DOHH2 (cell line): ENCODE measurements around the gene SRGAP1.
"Not testable (repeated sequence)": the region's sequence is repeated elsewhere in the genome, so short reads cannot be mapped to it uniquely, and the experiment has no call there.

Experiments used
- H3F3A ChIP-seq: fragments of 200-600 bp; sonication (generic), shearing (Covaris generic); 2 replicates; pipeline ENCODE4 v1.6.0; 2016; ENCODE audit warnings: antibody characterized with exemption, mild to moderate bottlenecking; ENCODE audit not compliant: control insufficient read depth, insufficient read depth
- H3K27ac ChIP-seq: fragments of 200-600 bp; sonication (generic); 2 replicates; pipeline ENCODE4 v1.5.1; 2014; ENCODE audit warnings: low read depth, mild to moderate bottlenecking, low read length, moderate library complexity
- H3K27me3 ChIP-seq: fragments of 200-600 bp; sonication (generic); 2 replicates; pipeline ENCODE4 v1.6.1; 2014; ENCODE audit warnings: mild to moderate bottlenecking, low read length, mixed read lengths; ENCODE audit not compliant: control insufficient read depth
- H3K36me3 ChIP-seq: fragments of 200-600 bp; sonication (generic); 2 replicates; pipeline ENCODE4 v1.6.1; 2014; ENCODE audit warnings: mild to moderate bottlenecking, low read length, moderate library complexity, mixed read lengths; ENCODE audit not compliant: control insufficient read depth
- H3K4me1 ChIP-seq: fragments of 200-600 bp; sonication (generic); 2 replicates; pipeline ENCODE4 v1.6.1; 2014; ENCODE audit warnings: mild to moderate bottlenecking, low read length, mixed read lengths; ENCODE audit not compliant: control insufficient read depth
- H3K4me2 ChIP-seq: fragments of 200-600 bp; sonication (generic); 2 replicates; pipeline ENCODE4 v1.6.0; 2014; ENCODE audit warnings: mild to moderate bottlenecking, low read length, moderate library complexity
- H3K4me3 ChIP-seq: fragments of 200-600 bp; sonication (generic); 2 replicates; pipeline ENCODE4 v1.5.1; 2014; ENCODE audit warnings: mild to moderate bottlenecking, low read length, mixed read lengths
- H3K79me2 ChIP-seq: fragments of 200-600 bp; sonication (generic); 2 replicates; pipeline ENCODE4 v1.6.1; 2014; ENCODE audit warnings: mild to moderate bottlenecking, low read length, mixed read lengths; ENCODE audit not compliant: control insufficient read depth
- H3K9me2 ChIP-seq: fragments of 200-600 bp; sonication (generic); replicated peaks from 2 replicates; pipeline ENCODE4 v1.6.1; 2014; ENCODE audit warnings: mild to moderate bottlenecking, low read length, mixed read lengths; ENCODE audit not compliant: control insufficient read depth
- H3K9me3 ChIP-seq: fragments of 200-600 bp; sonication (generic); 2 replicates; pipeline ENCODE4 v1.6.1; 2014; ENCODE audit warnings: antibody characterized with exemption, low read length, mixed read lengths; ENCODE audit not compliant: control insufficient read depth, insufficient read depth
- H4K20me1 ChIP-seq: fragments of 200-600 bp; sonication (generic); 2 replicates; pipeline ENCODE4 v1.6.0; 2014; ENCODE audit warnings: low read depth, mild to moderate bottlenecking, antibody characterized with exemption, low read length, moderate library complexity; ENCODE audit not compliant: control insufficient read depth, insufficient read depth
- CTCF ChIP-seq: fragments of 200-600 bp; sonication (generic); IDR thresholded peaks from one replicate; pipeline ENCODE4 v1.5.1; 2014; ENCODE audit warnings: antibody characterized with exemption, mild to moderate bottlenecking, low read depth, low read length; ENCODE audit not compliant: poor library complexity, severe bottlenecking
- EZH2phosphoT487 ChIP-seq: fragments of 200-600 bp; sonication (generic); IDR thresholded peaks from 2 replicates; pipeline ENCODE4 v1.6.1; 2017; ENCODE audit warnings: borderline replicate concordance, mild to moderate bottlenecking, antibody characterized with exemption, low read length, moderate library complexity, mixed read lengths

SRGAP1 gene

GRCh38 chr12:64109706-64110105 is 265.2 kb downstream of the SRGAP1 start:
- Histone ChIP-seq H3K4me3 (no peak overlapping the region), H3K9me3 (no peaks in the 10 kb centered on the region), H3K79me2 (no peaks in the 10 kb centered on the region), H3K27ac (no peak overlapping the region), H3K27me3 (peaks cover 2% of the 10 kb centered on the region; the same call in 1 of the 2 replicates), H3F3A (no peaks in the 10 kb centered on the region), H3K36me3 (no peaks in the 10 kb centered on the region), H3K9me2 (no peaks in the 10 kb centered on the region), H4K20me1 (no peaks in the 10 kb centered on the region), H3K4me2 (no peak overlapping the region), H3K4me1 (no peaks in the 10 kb centered on the region)
- TF ChIP-seq EZH2phosphoT487 (no peak), CTCF (no peak)

GRCh38 chr12:64110864-64111263 is 266.4 kb downstream of the SRGAP1 start:
- Histone ChIP-seq H3K27ac (no peak overlapping the region), H3K4me1 (no peaks in the 10 kb centered on the region), H3F3A (no peaks in the 10 kb centered on the region), H3K9me2 (no peaks in the 10 kb centered on the region), H3K79me2 (no peaks in the 10 kb centered on the region), H3K27me3 (peaks cover 2% of the 10 kb centered on the region; the same call in 1 of the 2 replicates), H4K20me1 (no peaks in the 10 kb centered on the region), H3K4me3 (no peak overlapping the region), H3K36me3 (no peaks in the 10 kb centered on the region), H3K9me3 (no peaks in the 10 kb centered on the region), H3K4me2 (no peak overlapping the region)
- TF ChIP-seq CTCF, result no peak
- no peak for TF ChIP-seq EZH2phosphoT487

DNA sequence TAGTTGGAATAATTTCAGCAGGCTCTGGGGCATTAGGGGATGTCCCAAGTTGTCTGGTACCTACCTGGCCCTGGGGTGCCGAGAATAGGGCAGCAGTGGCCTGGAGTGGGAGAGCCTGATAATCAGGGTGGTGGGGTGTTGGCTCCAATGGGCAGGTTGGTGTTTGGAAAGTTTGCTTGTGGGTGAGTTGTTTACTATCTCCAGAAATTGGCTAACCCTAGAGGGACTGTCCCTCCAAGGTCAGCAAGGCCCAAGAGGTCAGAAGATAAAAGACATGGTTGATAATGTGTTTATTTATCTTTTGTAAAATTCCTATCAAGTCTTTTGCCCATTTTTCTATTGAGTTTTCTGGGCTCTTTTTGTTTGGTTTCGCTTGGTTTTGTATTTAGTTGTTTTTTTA is 272.5 kb downstream of the SRGAP1 start:
- Histone ChIP-seq H3K79me2 (no peaks in the 10 kb centered on the region), H3K27me3 (peaks cover 13% of the 10 kb centered on the region; the same call in 1 of the 2 replicates), H3K27ac (no peak overlapping the region), H4K20me1 (no peaks in the 10 kb centered on the region), H3K4me1 (no peaks in the 10 kb centered on the region), H3K9me3 (no peaks in the 10 kb centered on the region), H3F3A (no peaks in the 10 kb centered on the region), H3K36me3 (no peaks in the 10 kb centered on the region), H3K9me2 (no peaks in the 10 kb centered on the region; the same call in 1 of the 2 replicates), H3K4me3 (no peak overlapping the region), H3K4me2 (no peak overlapping the region)
- TF ChIP-seq EZH2phosphoT487 (no peak), CTCF (no peak)

GRCh38 chr12:64120568-64120967 is 276.1 kb downstream of the SRGAP1 start:
- no peak overlapping the region for H3K27ac ChIP-seq
- H3K9me3 ChIP-seq, result no peaks in the 10 kb centered on the region
- H3K36me3 ChIP-seq, result no peaks in the 10 kb centered on the region
- no peaks in the 10 kb centered on the region for H4K20me1 ChIP-seq
- H3K4me2 ChIP-seq, result no peak overlapping the region
- H3K79me2 ChIP-seq, result no peaks in the 10 kb centered on the region
- TF ChIP-seq EZH2phosphoT487 (no peak), CTCF (no peak)
- H3K4me3 ChIP-seq, result no peak overlapping the region
- peaks cover 13% of the 10 kb centered on the region; the same call in 1 of the 2 replicates for H3K27me3 ChIP-seq
- no peaks in the 10 kb centered on the region for H3F3A ChIP-seq
- no peaks in the 10 kb centered on the region; the same call in 1 of the 2 replicates for H3K9me2 ChIP-seq
- no peaks in the 10 kb centered on the region for H3K4me1 ChIP-seq

DNA sequence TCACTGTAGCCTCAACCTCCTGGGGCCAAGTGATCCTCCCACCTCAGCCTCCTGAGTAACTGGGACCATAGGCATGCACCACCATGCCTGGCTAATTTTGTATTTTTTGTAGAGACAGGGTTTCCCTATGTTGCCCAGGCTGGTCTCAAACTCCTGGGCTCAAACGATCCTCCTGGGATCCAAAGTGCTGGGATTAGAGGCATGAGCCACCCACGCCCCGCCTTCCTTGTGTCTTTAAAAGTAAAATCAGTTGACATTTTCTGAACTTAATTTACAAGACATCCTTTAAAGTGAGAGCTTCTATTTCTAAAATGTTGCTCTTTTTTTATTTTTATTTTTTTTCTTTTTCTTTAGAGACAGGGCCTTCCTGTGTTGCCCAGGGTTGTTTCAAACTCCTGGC is 276.6 kb downstream of the SRGAP1 start:
- H3K27ac ChIP-seq, H3K9me2 ChIP-seq, H3K4me2 ChIP-seq, H3F3A ChIP-seq, H3K36me3 ChIP-seq, H3K4me3 ChIP-seq, H4K20me1 ChIP-seq, H3K79me2 ChIP-seq, H3K9me3 ChIP-seq, H3K4me1 ChIP-seq: not testable (repeated sequence)
- peaks cover 13% of the 10 kb centered on the region; the same call in 1 of the 2 replicates for H3K27me3 ChIP-seq
